H9 (cell line): ENCODE measurements around the gene B3GALT4. TPM values are rescaled to one million over a fixed set of nuclear protein-coding genes. Genes with fewer than 3 reads are reported as not detected.
A peak's percentile ranks its signal among the peaks of the same experiment; 100 is the strongest.

ENCODE experiments used
- DNase-seq: peaks from one replicate; pipeline ENCODE4 v3.0.0-alpha.2; 2017
- H2AFZ ChIP-seq: one replicate; pipeline ENCODE4 v1.6.1; 2013; ENCODE audit warnings: mild to moderate bottlenecking, low read length, control low read depth, moderate library complexity
- H2AK5ac ChIP-seq: 2 replicates; pipeline ENCODE4 v1.6.1; 2013; ENCODE audit warnings: low read length, control low read depth, mixed read lengths; ENCODE audit not compliant: insufficient read length
- H2BK120ac ChIP-seq: one replicate; pipeline ENCODE4 v1.6.1; 2013; ENCODE audit warnings: low read depth, mild to moderate bottlenecking, low read length, control low read depth, inconsistent platforms; ENCODE audit not compliant: poor library complexity, severe bottlenecking
- H2BK12ac ChIP-seq: 2 replicates; pipeline ENCODE4 v1.6.1; 2013; ENCODE audit warnings: low read length, control low read depth, mixed read lengths, low read depth; ENCODE audit not compliant: insufficient read length
- H2BK15ac ChIP-seq: 2 replicates; pipeline ENCODE4 v1.6.1; 2013; ENCODE audit warnings: low read depth, low read length, control low read depth
- H2BK20ac ChIP-seq: one replicate; pipeline ENCODE4 v1.6.1; 2013; ENCODE audit warnings: low read depth, mild to moderate bottlenecking, low read length, control low read depth, inconsistent platforms; ENCODE audit not compliant: poor library complexity, severe bottlenecking
- H2BK5ac ChIP-seq: 2 replicates; pipeline ENCODE4 v1.6.1; 2013; ENCODE audit warnings: low read length, control low read depth, mixed read lengths; ENCODE audit not compliant: insufficient read length
- H3K14ac ChIP-seq: 2 replicates; pipeline ENCODE4 v1.6.1; 2013; ENCODE audit warnings: low read length, control low read depth; ENCODE audit not compliant: insufficient read depth
- H3K18ac ChIP-seq: 2 replicates; pipeline ENCODE4 v1.6.1; 2013; ENCODE audit warnings: low read depth, mild to moderate bottlenecking, mixed read lengths, low read length, control low read depth; ENCODE audit not compliant: insufficient read length
- H3K23ac ChIP-seq: 2 replicates; pipeline ENCODE4 v1.6.1; 2013; ENCODE audit warnings: low read length, control low read depth, mixed read lengths, low read depth; ENCODE audit not compliant: insufficient read length
- H3K23me2 ChIP-seq: 2 replicates; pipeline ENCODE4 v1.6.1; 2013; ENCODE audit warnings: low read depth, mild to moderate bottlenecking, mixed read lengths, low read length, control low read depth; ENCODE audit not compliant: insufficient read length, poor library complexity, severe bottlenecking
- H3K27ac ChIP-seq: 2 replicates; pipeline ENCODE4 v1.5.1; 2013; ENCODE audit warnings: low read length, control low read depth, mixed read lengths, low read depth; ENCODE audit not compliant: insufficient read length
- H3K27me3 ChIP-seq: 2 replicates; pipeline ENCODE4 v1.6.1; 2013; ENCODE audit warnings: low read length, control low read depth, inconsistent platforms; ENCODE audit not compliant: insufficient read depth
- H3K4ac ChIP-seq: 2 replicates; pipeline ENCODE4 v1.6.1; 2013; ENCODE audit warnings: low read depth, mild to moderate bottlenecking, control low read depth, inconsistent platforms, low read length, moderate library complexity
- H3K4me1 ChIP-seq: 2 replicates; pipeline ENCODE4 v1.6.1; 2013; ENCODE audit warnings: low read length, control low read depth, inconsistent platforms; ENCODE audit not compliant: insufficient read depth
- H3K4me2 ChIP-seq: 2 replicates; pipeline ENCODE4 v1.6.1; 2013; ENCODE audit warnings: low read length, control low read depth, mixed read lengths; ENCODE audit not compliant: insufficient read length, insufficient read depth
- H3K56ac ChIP-seq: 2 replicates; pipeline ENCODE4 v1.6.1; 2013; ENCODE audit warnings: low read depth, mild to moderate bottlenecking, mixed read lengths, low read length, control low read depth; ENCODE audit not compliant: insufficient read length
- H3K79me1 ChIP-seq: 2 replicates; pipeline ENCODE4 v1.6.1; 2013; ENCODE audit warnings: low read depth, mild to moderate bottlenecking, moderate library complexity, low read length, control low read depth, inconsistent platforms; ENCODE audit not compliant: insufficient read depth, poor library complexity, severe bottlenecking
- H3K79me2 ChIP-seq: 2 replicates; pipeline ENCODE4 v1.6.1; 2013; ENCODE audit warnings: low read length, control low read depth, inconsistent platforms; ENCODE audit not compliant: insufficient read depth
- H3K9ac ChIP-seq: 2 replicates; pipeline ENCODE4 v1.6.1; 2013; ENCODE audit warnings: low read length, control low read depth, mixed read lengths; ENCODE audit not compliant: insufficient read length; ENCODE audit errors: extremely low read depth
- H3K9me3 ChIP-seq: one replicate; pipeline ENCODE4 v1.6.1; 2013; ENCODE audit warnings: low read depth, low read length, inconsistent platforms; ENCODE audit not compliant: control insufficient read depth
- H3T11ph ChIP-seq: one replicate; pipeline ENCODE4 v1.6.1; 2013; ENCODE audit warnings: mild to moderate bottlenecking, low read length, control low read depth, inconsistent platforms
- H4K20me1 ChIP-seq: one replicate; pipeline ENCODE4 v1.6.1; 2013; ENCODE audit not compliant: control insufficient read depth, insufficient read length, insufficient read depth
- H4K5ac ChIP-seq: 2 replicates; pipeline ENCODE4 v1.6.1; 2013; ENCODE audit warnings: low read depth, mild to moderate bottlenecking, mixed read lengths, low read length, control low read depth; ENCODE audit not compliant: insufficient read length
- H4K8ac ChIP-seq: replicated peaks from 2 replicates; pipeline ENCODE4 v1.6.1; 2013; ENCODE audit warnings: low read length, control low read depth, mixed read lengths, low read depth; ENCODE audit not compliant: insufficient read length
- H4K91ac ChIP-seq: 2 replicates; pipeline ENCODE4 v1.6.1; 2013; ENCODE audit warnings: low read depth, mild to moderate bottlenecking, moderate library complexity, mixed read lengths, low read length, control low read depth; ENCODE audit not compliant: insufficient read length
- H3K27ac Mint-ChIP-seq, 3 experiments: 2 replicates in 2 of 3; 3 replicates in 1 of 3; pipeline ENCODE4 v1.8.0; 2020 to 2021; ENCODE audit warnings: mixed read lengths in 3 of 3, mild to moderate bottlenecking in 1 of 3, moderate library complexity in 1 of 3
- H3K27me3 Mint-ChIP-seq: 2 replicates; pipeline ENCODE4 v1.8.0; 2021; ENCODE audit warnings: low read depth, mild to moderate bottlenecking, moderate library complexity, mixed read lengths
- H3K36me3 Mint-ChIP-seq, 3 experiments: 2 replicates in 2 of 3; 3 replicates in 1 of 3; pipeline ENCODE4 v1.8.0; 2020 to 2021; ENCODE audit warnings: low read depth in 3 of 3, mixed read lengths in 3 of 3; ENCODE audit not compliant: insufficient read depth in 1 of 3
- H3K4me1 Mint-ChIP-seq, 2 experiments: 2 replicates each; pipeline ENCODE4 v1.8.0; 2020; ENCODE audit warnings: mixed read lengths in 2 of 2
- H3K4me3 Mint-ChIP-seq, 2 experiments: 2 replicates in 1 of 2; 3 replicates in 1 of 2; pipeline ENCODE4 v1.8.0; 2020 to 2021; ENCODE audit warnings: mild to moderate bottlenecking in 2 of 2, mixed read lengths in 2 of 2, moderate library complexity in 1 of 2
- H3K9me3 Mint-ChIP-seq, 2 experiments: 2 replicates in 1 of 2; 3 replicates in 1 of 2; pipeline ENCODE4 v1.8.0; 2020; ENCODE audit warnings: mild to moderate bottlenecking in 2 of 2, mixed read lengths in 2 of 2, moderate library complexity in 1 of 2
- WGBS: extraction: QIAGEN DNeasy Blood & Tissue Kit; methylation state at CpG from one replicate; pipeline ENCODE4 v1.1.7; 2013; ENCODE audit warnings: missing lambda C conversion rate, low lambda C conversion rate, mixed read lengths; ENCODE audit not compliant: insufficient read length; ENCODE audit errors: extremely low coverage; 5-methylcytosine and 5-hydroxymethylcytosine counted together
- total RNA-seq: library from RNA; stranded (reverse); gene quantifications from 2 replicates; pipeline ENCODE4 v1.2.1, GENCODE V29; 2021
- TF ChIP-seq, protein P1 (sequence below): fragments of 200-600 bp; sonication (generic); conservative IDR thresholded peaks from 3 replicates; pipeline ENCODE4 v1.8.0; 2021; ENCODE audit warnings: antibody characterized with exemption, mild to moderate bottlenecking

Gene B3GALT4
- total RNA-seq, 1 experiment from 2014 or later: 3.2 TPM

DNA sequence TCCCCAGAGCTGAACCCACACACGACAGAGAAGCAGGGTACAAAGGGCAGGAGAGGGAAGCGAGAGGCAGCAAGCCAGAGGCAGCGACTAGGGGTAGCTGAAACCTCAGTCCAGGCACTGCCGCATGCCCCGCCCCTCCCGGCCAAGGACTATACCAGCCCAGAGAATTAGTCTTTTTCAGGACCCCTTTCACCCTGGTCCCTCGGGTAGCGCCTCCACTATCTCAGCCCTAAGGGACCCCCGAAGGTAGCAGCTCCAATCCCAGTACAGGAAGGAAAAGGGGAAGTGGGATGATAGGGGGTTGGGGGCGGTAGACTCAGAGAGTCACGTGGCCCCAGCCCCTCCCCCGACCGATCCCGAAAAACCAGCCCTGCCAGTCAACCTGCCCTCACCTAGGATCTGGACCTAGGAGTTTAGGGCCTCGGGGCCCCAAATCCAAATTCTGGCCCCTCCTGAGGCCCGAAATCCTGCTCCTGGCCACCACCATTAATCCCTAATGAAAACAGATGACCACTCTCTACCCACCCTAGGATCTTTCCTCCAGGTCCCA is 20.6 kb downstream of the B3GALT4 start:
- no peaks in the 10 kb centered on the region for H3K27me3 ChIP-seq
- H3K9me3 ChIP-seq: no peaks in the 10 kb centered on the region
- H2BK15ac ChIP-seq: no peak overlapping the region
- Mint-ChIP-seq H3K4me3 (peak overlapping the region; percentile 98 to 100), H3K36me3 (peaks cover 14 to 34% (median 32%) of the 10 kb centered on the region in 3 experiments), H3K27ac (peak overlapping the region; percentile 86 to 99 (median 96); a peak in 6 of 7 replicates), H3K27me3 (no peaks in the 10 kb centered on the region), H3K9me3 (no peaks in the 10 kb centered on the region), H3K4me1 (peaks cover 12 to 20% of the 10 kb centered on the region in 2 experiments)
- peak overlapping the region; percentile 78 for H3K18ac ChIP-seq
- H2BK20ac ChIP-seq: no peak overlapping the region
- H3K4me2 ChIP-seq: peak overlapping the region; percentile 90
- peaks cover 3% of the 10 kb centered on the region; the same call in 1 of the 2 replicates for H3K79me2 ChIP-seq
- H3K9ac ChIP-seq: peak overlapping the region; percentile 34
- no peaks in the 10 kb centered on the region for H3K79me1 ChIP-seq
- H3K56ac ChIP-seq: no peak overlapping the region
- no peak overlapping the region for H4K8ac ChIP-seq
- peak overlapping the region; percentile 85 for H2AFZ ChIP-seq
- no peak overlapping the region for H3K27ac ChIP-seq
- H4K5ac ChIP-seq: no peak overlapping the region
- H3K4ac ChIP-seq: no peak overlapping the region
- peak; percentile 88 for DNase-seq
- WGBS: no CpG with 5 or more reads among the region's 16 CpGs
- no peak overlapping the region for H3K23ac ChIP-seq
- no peaks in the 10 kb centered on the region for H3K4me1 ChIP-seq
- no peak overlapping the region for H2BK12ac ChIP-seq
- no peak overlapping the region for H2BK5ac ChIP-seq
- no peak overlapping the region for H2AK5ac ChIP-seq
- no peak overlapping the region for H4K91ac ChIP-seq
- H3K23me2 ChIP-seq: peaks cover 22% of the 10 kb centered on the region
- TF ChIP-seq, protein P1, sequence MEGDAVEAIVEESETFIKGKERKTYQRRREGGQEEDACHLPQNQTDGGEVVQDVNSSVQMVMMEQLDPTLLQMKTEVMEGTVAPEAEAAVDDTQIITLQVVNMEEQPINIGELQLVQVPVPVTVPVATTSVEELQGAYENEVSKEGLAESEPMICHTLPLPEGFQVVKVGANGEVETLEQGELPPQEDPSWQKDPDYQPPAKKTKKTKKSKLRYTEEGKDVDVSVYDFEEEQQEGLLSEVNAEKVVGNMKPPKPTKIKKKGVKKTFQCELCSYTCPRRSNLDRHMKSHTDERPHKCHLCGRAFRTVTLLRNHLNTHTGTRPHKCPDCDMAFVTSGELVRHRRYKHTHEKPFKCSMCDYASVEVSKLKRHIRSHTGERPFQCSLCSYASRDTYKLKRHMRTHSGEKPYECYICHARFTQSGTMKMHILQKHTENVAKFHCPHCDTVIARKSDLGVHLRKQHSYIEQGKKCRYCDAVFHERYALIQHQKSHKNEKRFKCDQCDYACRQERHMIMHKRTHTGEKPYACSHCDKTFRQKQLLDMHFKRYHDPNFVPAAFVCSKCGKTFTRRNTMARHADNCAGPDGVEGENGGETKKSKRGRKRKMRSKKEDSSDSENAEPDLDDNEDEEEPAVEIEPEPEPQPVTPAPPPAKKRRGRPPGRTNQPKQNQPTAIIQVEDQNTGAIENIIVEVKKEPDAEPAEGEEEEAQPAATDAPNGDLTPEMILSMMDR: no peak
- no peak overlapping the region for H2BK120ac ChIP-seq
- H4K20me1 ChIP-seq: no peaks in the 10 kb centered on the region
- peak overlapping the region; percentile 75; the same call in 1 of the 2 replicates for H3K14ac ChIP-seq
- no peak overlapping the region for H3T11ph ChIP-seq
